Measurements from ENCODE around the gene RPL13A. TPM values are rescaled to one million over a fixed set of nuclear protein-coding genes. Genes with fewer than 3 reads are reported as not detected.

The RPL13A gene
- total RNA-seq, 6 experiments from 2014 or later = 2,015 to 2,373 (median 2,179) TPM

GRCh38 chr19:49512970-49513745, 25.8 kb downstream of the RPL13A start:
- Mint-ChIP-seq H3K36me3 (ENCODE audit: low read depth) (no peaks in the 10 kb centered on the region), H3K4me1 (ENCODE audit: low read depth) (peaks cover 16% of the 10 kb centered on the region), H3K27me3 (ENCODE audit: insufficient read depth) (no peaks in the 10 kb centered on the region; the same call in 1 of the 2 replicates), H3K4me3 (peak overlapping the region; percentile 88), H3K9me3 (no peaks in the 10 kb centered on the region), H3K27ac (peak overlapping the region; percentile 71)
- no peak for TF ChIP-seq CTCF (IDR thresholded peaks at IDR 0.05)
- DNase-seq = no peak

GRCh38 chr19:49513746-49514118, 26.3 kb downstream of the RPL13A start:
- Mint-ChIP-seq H3K27ac (peak overlapping the region; percentile 71), H3K9me3 (no peaks in the 10 kb centered on the region), H3K4me1 (ENCODE audit: low read depth) (peaks cover 16% of the 10 kb centered on the region), H3K27me3 (ENCODE audit: insufficient read depth) (no peaks in the 10 kb centered on the region; the same call in 1 of the 2 replicates), H3K4me3 (peak overlapping the region; percentile 84), H3K36me3 (ENCODE audit: low read depth) (no peaks in the 10 kb centered on the region)
- no peak for DNase-seq
- no peak for TF ChIP-seq CTCF (IDR thresholded peaks at IDR 0.05)

GRCh38 chr19:49514151-49514550, 26.7 kb downstream of the RPL13A start:
- DNase-seq = no peak
- no peaks in the 10 kb centered on the region for H3K36me3 Mint-ChIP-seq (ENCODE audit: low read depth)
- peak overlapping the region; percentile 84; the same call in 1 of the 2 replicates for H3K4me3 Mint-ChIP-seq
- TF ChIP-seq CTCF (IDR thresholded peaks at IDR 0.05) = no peak
- H3K4me1 Mint-ChIP-seq (ENCODE audit: low read depth) = peaks cover 16% of the 10 kb centered on the region
- H3K27ac Mint-ChIP-seq = no peak overlapping the region
- H3K27me3 Mint-ChIP-seq (ENCODE audit: insufficient read depth) = no peaks in the 10 kb centered on the region; the same call in 1 of the 2 replicates
- no peaks in the 10 kb centered on the region for H3K9me3 Mint-ChIP-seq

GRCh38 chr19:49515767-49516166, 28.4 kb downstream of the RPL13A start:
- DNase-seq = no peak
- no peak for TF ChIP-seq CTCF (IDR thresholded peaks at IDR 0.05)
- H3K27me3 Mint-ChIP-seq (ENCODE audit: insufficient read depth) = no peaks in the 10 kb centered on the region; the same call in 1 of the 2 replicates
- H3K36me3 Mint-ChIP-seq (ENCODE audit: low read depth) = no peaks in the 10 kb centered on the region
- peaks cover 16% of the 10 kb centered on the region for H3K4me1 Mint-ChIP-seq (ENCODE audit: low read depth)
- H3K9me3 Mint-ChIP-seq = no peaks in the 10 kb centered on the region
- no peak overlapping the region for H3K27ac Mint-ChIP-seq
- no peak overlapping the region for H3K4me3 Mint-ChIP-seq

- no peak for DNase-seq
- no peak for TF ChIP-seq CTCF (IDR thresholded peaks at IDR 0.05)
- Mint-ChIP-seq H3K36me3 (ENCODE audit: low read depth) (no peaks in the 10 kb centered on the region), H3K9me3 (no peaks in the 10 kb centered on the region), H3K4me3 (no peak overlapping the region), H3K27ac (no peak overlapping the region), H3K4me1 (ENCODE audit: low read depth) (no peaks in the 10 kb centered on the region), H3K27me3 (ENCODE audit: insufficient read depth) (no peaks in the 10 kb centered on the region; the same call in 1 of the 2 replicates)
These were observed 30.6 kb downstream of the RPL13A start for GRCh38 chr19:49518033-49518432.

Measured in HFFc6 (cell line).